Activated naive CD4-positive, alpha-beta T cell treated with anti-CD3 and anti-CD28 coated beads, Interleukin-2, amount 50 U/mL, for 72 hours (primary cell): Measurements from ENCODE around the gene HHAT. TPM values are rescaled to one million over a fixed set of nuclear protein-coding genes. Genes with fewer than 3 reads are reported as not detected.
"Not testable (repeated sequence)": the region's sequence is repeated elsewhere in the genome, so short reads cannot be mapped to it uniquely, and the experiment has no call there.

ENCODE experiments used
- ATAC-seq, 2 donors: fragments of 150-1000 bp; cut with Tn5 transposase; 2 replicates each; pipeline ENCODE4 v1.10.0; 2021; ENCODE audit warnings: mild to moderate bottlenecking in 2 of 2, moderate library complexity in 2 of 2
- DNase-seq, 2 donors: peaks; one replicate each; pipeline ENCODE4 v3.0.0; 2021 to 2022; ENCODE audit warnings: low spot score in 2 of 2
- H3K27ac Mint-ChIP-seq, 2 donors: one replicate each; pipeline ENCODE4 v1.8.0; 2022; ENCODE audit warnings: mild to moderate bottlenecking in 2 of 2, mixed read lengths in 2 of 2
- H3K36me3 Mint-ChIP-seq, 2 donors: one replicate each; pipeline ENCODE4 v1.8.0; 2022; ENCODE audit warnings: mixed read lengths in 2 of 2
- H3K9me3 Mint-ChIP-seq, 2 donors: one replicate each; pipeline ENCODE4 v1.8.0; 2022; ENCODE audit warnings: mixed read lengths in 2 of 2
- total RNA-seq, 2 donors: library from RNA; stranded (reverse); gene quantifications; one replicate each; pipeline ENCODE4 v1.2.3, GENCODE V29; 2022

Gene HHAT
- total RNA-seq, 2 donors from 2014 or later = 0.59 to 1.9 TPM

DNA sequence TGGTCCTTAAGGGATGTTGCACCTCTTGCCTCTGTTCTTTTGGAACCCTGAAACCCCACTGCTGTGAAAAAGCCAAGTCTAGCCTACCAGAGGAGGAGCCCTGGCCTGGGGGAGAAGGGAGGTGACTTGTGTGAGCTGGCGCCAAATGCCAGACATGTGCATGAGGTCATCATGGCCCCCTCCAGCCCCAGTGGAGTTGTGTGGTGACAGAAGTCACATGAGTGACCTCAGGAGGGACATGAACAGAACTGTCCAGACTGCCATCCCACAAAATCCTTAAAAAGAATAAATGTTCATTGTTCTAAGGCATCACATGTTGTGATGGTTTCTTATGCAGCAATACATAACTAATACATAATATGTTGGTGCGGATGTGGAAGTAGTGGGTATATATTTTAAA lies 10.8 kb downstream of the HHAT start:
- H3K27ac Mint-ChIP-seq = peak overlapping the region in 1 of 2 donors; percentile 34
- no peak for DNase-seq

DNA sequence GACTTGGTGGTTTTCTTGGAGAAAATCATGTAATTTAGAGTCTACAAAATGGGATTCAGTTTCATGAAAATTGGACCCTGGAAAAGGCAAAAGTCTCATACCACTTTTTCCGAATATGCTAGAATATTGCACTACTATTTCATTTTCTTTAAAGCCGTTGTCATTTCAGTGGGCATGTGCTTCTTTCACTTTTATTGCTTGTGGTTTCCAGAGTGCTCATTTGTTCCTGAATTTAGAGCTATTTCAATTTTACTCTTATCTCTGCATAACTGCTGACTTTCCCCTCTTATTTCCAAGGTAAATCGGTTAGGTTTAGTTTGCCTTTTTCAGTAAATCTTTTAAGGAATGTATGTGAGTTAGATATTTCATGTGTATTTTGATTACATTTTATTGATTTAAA lies 11.6 kb downstream of the HHAT start:
- peak; percentile 45 to 60 for ATAC-seq
- no peak for DNase-seq
- Mint-ChIP-seq H3K27ac (peak overlapping the region; percentile 34 to 60), H3K9me3 (no peaks in the 10 kb centered on the region), H3K36me3 (no peaks in the 10 kb centered on the region)

More for the DNA sequence above, 10.8 kb downstream of the HHAT start:
- Mint-ChIP-seq H3K9me3 (no peaks in the 10 kb centered on the region), H3K36me3 (no peaks in the 10 kb centered on the region)
- ATAC-seq = no peak

- peak overlapping the region; percentile 5 to 60 for H3K27ac Mint-ChIP-seq
- ATAC-seq (peak; percentile 65 to 81), DNase-seq (no peak)
- H3K36me3 Mint-ChIP-seq = no peaks in the 10 kb centered on the region
- H3K9me3 Mint-ChIP-seq = no peaks in the 10 kb centered on the region
Observed at GRCh38 chr1:210340841-210341240, 12.1 kb downstream of the HHAT start.

- ATAC-seq (peak; percentile 65), DNase-seq (no peak)
- Mint-ChIP-seq H3K9me3 (no peaks in the 10 kb centered on the region), H3K27ac (no peak overlapping the region), H3K36me3 (no peaks in the 10 kb centered on the region)
Observed at GRCh38 chr1:210342986-210343780, 14.5 kb downstream of the HHAT start.

DNA sequence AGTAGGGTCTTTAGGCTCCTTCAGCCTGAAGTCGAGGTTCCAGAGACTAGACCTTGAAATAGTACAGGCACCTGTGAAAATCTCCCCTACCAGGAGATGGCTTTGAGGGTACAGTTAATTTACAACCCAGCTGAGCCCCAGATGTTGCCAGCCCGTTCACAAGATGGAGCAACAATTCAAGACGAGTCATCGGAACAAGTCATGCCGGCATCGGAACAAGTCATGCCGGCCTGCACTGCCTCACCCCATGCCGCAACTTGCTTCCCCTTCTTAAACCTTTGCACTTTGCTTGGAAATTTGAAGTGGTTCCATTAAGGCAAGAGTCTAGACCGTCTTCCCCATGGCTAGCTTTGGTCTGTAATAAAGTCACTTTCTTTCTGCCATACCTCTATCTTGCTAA lies 16.0 kb downstream of the HHAT start:
- Mint-ChIP-seq H3K27ac (no peak overlapping the region), H3K9me3 (no peaks in the 10 kb centered on the region), H3K36me3 (no peaks in the 10 kb centered on the region)
- no peak for DNase-seq
- no peak for ATAC-seq

DNA sequence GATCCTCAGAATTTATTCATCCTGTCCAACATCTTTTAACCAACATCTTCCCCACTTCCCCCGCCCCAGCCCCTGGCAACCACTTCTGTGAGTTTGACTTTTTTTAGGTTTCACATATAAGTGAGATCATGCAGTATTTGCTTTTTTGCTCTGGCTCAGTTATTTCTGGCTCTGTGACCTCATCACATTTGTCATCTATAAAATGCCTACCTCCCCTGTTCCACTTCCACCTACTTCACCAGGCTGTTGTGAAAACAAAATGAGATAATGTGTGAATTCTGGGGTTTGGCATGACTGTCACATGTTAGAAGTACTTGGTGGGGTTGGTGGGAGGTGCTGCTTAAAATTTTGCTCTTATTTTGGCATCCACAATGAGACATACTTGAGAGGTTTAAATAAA lies 18.4 kb downstream of the HHAT start:
- Mint-ChIP-seq H3K36me3 (no peaks in the 10 kb centered on the region), H3K9me3 (no peaks in the 10 kb centered on the region), H3K27ac (no peak overlapping the region)
- ATAC-seq = peak; percentile 61 to 75
- DNase-seq = no peak

DNA sequence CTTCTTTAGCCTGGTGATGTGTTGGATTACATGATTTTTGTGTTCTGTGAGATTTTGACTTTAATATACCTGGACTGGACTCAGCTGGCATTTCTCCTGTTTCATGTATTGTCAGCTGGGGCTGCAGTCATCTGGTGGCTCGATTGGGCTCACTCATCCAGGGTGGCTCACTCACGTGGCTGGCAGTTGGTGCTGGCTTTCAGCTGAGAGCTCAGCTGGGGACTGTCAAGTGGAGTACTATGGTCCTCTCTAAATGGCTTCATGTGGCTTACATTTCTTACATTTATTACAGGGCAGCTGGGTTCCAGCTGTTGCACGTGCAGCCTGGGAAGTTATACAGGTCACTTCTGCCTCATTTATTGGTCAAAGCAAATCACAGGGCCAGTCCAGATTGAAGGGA lies 22.8 kb downstream of the HHAT start:
- H3K36me3 Mint-ChIP-seq = no peaks in the 10 kb centered on the region
- H3K9me3 Mint-ChIP-seq = no peaks in the 10 kb centered on the region
- H3K27ac Mint-ChIP-seq = no peak overlapping the region
- ATAC-seq (no peak), DNase-seq (no peak)

- Mint-ChIP-seq H3K36me3 (no peaks in the 10 kb centered on the region), H3K27ac (no peak overlapping the region), H3K9me3 (no peaks in the 10 kb centered on the region)
- DNase-seq (no peak), ATAC-seq (no peak)
Observed at GRCh38 chr1:210352575-210352974, 23.9 kb downstream of the HHAT start.

DNA sequence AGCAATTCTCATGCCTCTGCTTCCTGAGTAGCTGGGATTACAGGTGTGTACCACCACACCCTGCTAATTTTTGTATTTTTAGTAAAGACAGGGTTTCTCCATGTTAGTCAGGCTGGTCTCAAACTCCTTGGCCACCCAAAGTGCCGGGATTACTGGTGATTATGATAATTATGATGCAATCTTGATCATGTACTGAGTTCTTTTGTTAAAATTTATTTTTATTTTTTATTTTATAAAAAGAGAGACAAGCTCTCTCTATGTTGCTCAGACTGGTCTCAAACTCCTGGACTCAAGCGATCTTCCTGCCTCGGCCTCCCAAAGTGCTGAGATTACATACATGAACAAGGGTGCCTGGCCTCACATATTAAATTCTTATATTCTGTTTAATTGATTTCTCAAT lies 25.6 kb downstream of the HHAT start:
- not testable (repeated sequence) for H3K27ac Mint-ChIP-seq, H3K36me3 Mint-ChIP-seq, DNase-seq, ATAC-seq, H3K9me3 Mint-ChIP-seq

GRCh38 chr1:210358626-210359025 lies 29.9 kb downstream of the HHAT start:
- Mint-ChIP-seq H3K36me3 (no peaks in the 10 kb centered on the region), H3K27ac (no peak overlapping the region), H3K9me3 (no peaks in the 10 kb centered on the region)
- ATAC-seq (no peak), DNase-seq (no peak)

GRCh38 chr1:210359255-210359654 lies 30.6 kb downstream of the HHAT start:
- no peak overlapping the region for H3K27ac Mint-ChIP-seq
- no peaks in the 10 kb centered on the region for H3K9me3 Mint-ChIP-seq
- H3K36me3 Mint-ChIP-seq = no peaks in the 10 kb centered on the region
- ATAC-seq (no peak), DNase-seq (no peak)

DNA sequence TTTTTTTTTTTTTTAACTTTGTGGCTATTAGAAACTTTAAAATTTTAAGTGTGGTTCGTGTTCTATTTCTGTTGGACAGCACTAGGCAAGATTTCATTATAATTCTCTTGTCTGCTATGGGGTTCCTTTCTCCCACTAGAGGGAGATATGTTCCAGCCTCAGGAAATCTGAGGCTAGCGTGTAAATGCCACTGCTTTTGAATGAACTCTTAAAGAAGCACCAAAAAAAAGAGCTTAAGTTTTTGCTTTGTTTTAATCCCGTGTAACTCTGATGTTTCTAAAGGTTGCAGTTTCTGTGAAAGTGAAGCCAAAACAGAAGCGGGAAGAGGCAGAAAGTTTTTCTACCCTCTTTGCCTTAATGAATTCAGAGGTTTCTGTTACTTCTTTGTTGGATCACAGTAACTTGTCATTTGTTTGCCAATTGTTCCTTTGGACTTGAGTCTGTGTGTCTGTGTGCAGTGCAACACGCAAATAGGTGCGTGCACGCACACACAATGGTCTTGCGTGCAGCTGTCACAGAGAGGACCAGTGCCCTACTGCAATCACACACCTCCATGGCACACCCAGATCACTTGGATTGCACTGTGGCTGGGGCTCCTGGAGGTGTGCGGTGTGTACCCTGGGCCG lies 32.3 kb downstream of the HHAT start:
- H3K9me3 Mint-ChIP-seq = no peaks in the 10 kb centered on the region
- DNase-seq (no peak), ATAC-seq (peak in 1 of 2 donors; percentile 74)
- no peaks in the 10 kb centered on the region for H3K36me3 Mint-ChIP-seq
- H3K27ac Mint-ChIP-seq = no peak overlapping the region

- Mint-ChIP-seq H3K27ac (no peak overlapping the region), H3K36me3 (no peaks in the 10 kb centered on the region), H3K9me3 (no peaks in the 10 kb centered on the region)
- no peak for ATAC-seq
- DNase-seq = no peak
Observed at GRCh38 chr1:210361665-210362064, 33.0 kb downstream of the HHAT start.

DNA sequence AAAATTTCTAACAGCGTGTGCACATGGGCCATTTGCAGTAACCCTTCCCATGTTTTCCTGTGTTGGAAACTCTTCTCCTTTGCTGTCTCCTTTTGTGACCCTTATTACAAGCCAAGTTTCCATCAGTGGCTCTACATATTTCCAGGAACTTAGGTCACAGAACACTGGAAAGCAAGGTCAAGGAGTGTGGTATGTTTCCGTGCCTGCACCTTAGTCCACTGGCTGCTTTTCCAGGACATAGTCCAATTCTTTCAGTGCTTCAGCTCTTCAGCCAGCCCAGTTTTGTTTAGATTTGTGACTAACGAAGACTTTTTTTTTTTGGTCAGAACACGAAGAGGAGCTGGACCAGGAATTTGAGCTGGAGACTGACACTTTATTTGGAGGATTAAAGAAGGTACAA lies 33.8 kb downstream of the HHAT start:
- Mint-ChIP-seq H3K27ac (no peak overlapping the region), H3K9me3 (no peaks in the 10 kb centered on the region), H3K36me3 (no peaks in the 10 kb centered on the region)
- no peak for DNase-seq
- ATAC-seq = no peak

GRCh38 chr1:210363119-210363518 lies 34.4 kb downstream of the HHAT start:
- DNase-seq (no peak), ATAC-seq (no peak)
- no peak overlapping the region for H3K27ac Mint-ChIP-seq
- H3K36me3 Mint-ChIP-seq = no peaks in the 10 kb centered on the region
- H3K9me3 Mint-ChIP-seq = no peaks in the 10 kb centered on the region

- no peak overlapping the region for H3K27ac Mint-ChIP-seq
- no peak for DNase-seq
- no peaks in the 10 kb centered on the region for H3K9me3 Mint-ChIP-seq
- H3K36me3 Mint-ChIP-seq = no peaks in the 10 kb centered on the region
- ATAC-seq = no peak
Observed at GRCh38 chr1:210364479-210364878, 35.8 kb downstream of the HHAT start.

- no peak overlapping the region for H3K27ac Mint-ChIP-seq
- no peak for DNase-seq
- H3K36me3 Mint-ChIP-seq = no peaks in the 10 kb centered on the region
- no peak for ATAC-seq
- no peaks in the 10 kb centered on the region for H3K9me3 Mint-ChIP-seq
Observed at GRCh38 chr1:210366767-210367166, 38.1 kb downstream of the HHAT start.

- Mint-ChIP-seq H3K27ac (no peak overlapping the region), H3K36me3 (no peaks in the 10 kb centered on the region), H3K9me3 (no peaks in the 10 kb centered on the region)
- ATAC-seq (no peak), DNase-seq (no peak)
Observed at GRCh38 chr1:210367566-210367965, 38.9 kb downstream of the HHAT start.
